Measurements from ENCODE around the gene PLEKHA7. TPM values are rescaled to one million over a fixed set of nuclear protein-coding genes. Genes with fewer than 3 reads are reported as not detected.

The PLEKHA7 gene
- total RNA-seq, 3 donors from 2014 or later: 9.8 to 54.6 (median 36.7) TPM

DNA sequence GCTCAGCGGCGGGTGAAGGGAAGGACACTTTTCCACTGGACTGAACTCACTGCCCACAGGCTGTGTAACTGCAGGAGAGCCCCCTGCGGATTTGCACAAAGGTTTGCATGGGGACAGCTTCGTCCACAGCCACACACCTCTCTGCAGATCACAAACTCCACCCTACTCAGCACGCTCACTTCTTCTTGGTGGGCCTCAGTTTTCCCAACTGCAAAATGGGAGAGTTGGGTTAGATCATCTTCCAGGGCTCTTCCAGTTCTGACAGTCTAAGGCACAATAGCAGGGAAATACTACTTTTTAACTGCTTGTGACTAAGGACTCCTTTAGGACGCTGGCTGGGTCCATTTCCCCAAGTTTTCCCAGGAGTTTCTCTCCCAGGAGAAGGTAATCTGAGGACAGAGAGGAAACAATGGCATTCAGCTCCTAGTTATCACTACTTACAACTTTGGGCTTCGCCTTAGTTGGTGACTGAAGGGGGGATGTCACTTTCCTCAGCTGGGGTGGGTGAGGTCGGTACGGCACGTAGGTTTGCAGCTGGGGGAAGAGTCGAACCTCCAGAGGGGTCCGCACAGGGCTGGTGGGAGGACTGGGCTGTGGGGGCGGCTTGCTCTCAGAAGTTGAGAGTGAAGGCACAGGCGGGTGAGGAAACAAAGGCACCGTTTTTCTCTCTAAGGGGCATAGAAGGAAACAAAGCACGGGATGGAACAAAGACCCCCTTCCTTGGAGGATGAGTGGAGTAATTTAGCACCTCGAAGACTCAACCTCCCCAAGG is 220.0 kb downstream of the PLEKHA7 start:
- H3K27ac ChIP-seq: peak overlapping the region in 1 of 2 donors; percentile 68
- peaks cover 7 to 14% of the 10 kb centered on the region in 2 donors for H3K4me1 ChIP-seq
- TF ChIP-seq, protein P1, sequence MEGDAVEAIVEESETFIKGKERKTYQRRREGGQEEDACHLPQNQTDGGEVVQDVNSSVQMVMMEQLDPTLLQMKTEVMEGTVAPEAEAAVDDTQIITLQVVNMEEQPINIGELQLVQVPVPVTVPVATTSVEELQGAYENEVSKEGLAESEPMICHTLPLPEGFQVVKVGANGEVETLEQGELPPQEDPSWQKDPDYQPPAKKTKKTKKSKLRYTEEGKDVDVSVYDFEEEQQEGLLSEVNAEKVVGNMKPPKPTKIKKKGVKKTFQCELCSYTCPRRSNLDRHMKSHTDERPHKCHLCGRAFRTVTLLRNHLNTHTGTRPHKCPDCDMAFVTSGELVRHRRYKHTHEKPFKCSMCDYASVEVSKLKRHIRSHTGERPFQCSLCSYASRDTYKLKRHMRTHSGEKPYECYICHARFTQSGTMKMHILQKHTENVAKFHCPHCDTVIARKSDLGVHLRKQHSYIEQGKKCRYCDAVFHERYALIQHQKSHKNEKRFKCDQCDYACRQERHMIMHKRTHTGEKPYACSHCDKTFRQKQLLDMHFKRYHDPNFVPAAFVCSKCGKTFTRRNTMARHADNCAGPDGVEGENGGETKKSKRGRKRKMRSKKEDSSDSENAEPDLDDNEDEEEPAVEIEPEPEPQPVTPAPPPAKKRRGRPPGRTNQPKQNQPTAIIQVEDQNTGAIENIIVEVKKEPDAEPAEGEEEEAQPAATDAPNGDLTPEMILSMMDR (IDR thresholded peaks at IDR 0.05): no peak
- TF ChIP-seq POLR2AphosphoS5 (IDR thresholded peaks at IDR 0.05) (no peak), POLR2A (IDR thresholded peaks at IDR 0.05) (no peak)
- intact Hi-C loops (cut with DNase I; ENCODE audit: low total_unique reads): no loop called here
- no peaks in the 10 kb centered on the region for H3K9me3 ChIP-seq
- H3K4me3 ChIP-seq: no peak overlapping the region
- H3K27me3 ChIP-seq: no peaks in the 10 kb centered on the region
- DNase-seq (ENCODE audit: low spot score in 2 of 2): no peak
- no peaks in the 10 kb centered on the region for H3K36me3 ChIP-seq

DNA sequence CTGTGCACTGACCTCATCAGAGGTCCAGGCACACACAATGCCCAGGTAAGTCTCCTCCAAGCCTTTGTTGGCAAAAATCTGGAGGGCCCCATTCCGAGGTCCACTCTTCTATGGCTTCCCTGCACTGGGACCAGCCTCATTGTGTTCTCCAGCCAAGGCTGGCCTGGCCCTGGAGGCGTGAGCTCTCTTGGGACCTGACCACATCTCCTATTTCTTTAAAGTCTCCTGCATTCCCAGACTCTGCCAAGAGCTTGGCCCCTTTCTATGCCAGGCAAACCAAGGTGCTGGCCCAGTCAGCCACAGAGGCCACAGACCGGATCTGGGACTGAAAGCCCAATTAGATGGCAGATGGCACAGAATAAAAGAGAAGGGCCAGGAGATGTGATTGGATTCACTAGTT is 220.7 kb downstream of the PLEKHA7 start:
- H3K27ac ChIP-seq: peak overlapping the region; percentile 68 to 77

DNA sequence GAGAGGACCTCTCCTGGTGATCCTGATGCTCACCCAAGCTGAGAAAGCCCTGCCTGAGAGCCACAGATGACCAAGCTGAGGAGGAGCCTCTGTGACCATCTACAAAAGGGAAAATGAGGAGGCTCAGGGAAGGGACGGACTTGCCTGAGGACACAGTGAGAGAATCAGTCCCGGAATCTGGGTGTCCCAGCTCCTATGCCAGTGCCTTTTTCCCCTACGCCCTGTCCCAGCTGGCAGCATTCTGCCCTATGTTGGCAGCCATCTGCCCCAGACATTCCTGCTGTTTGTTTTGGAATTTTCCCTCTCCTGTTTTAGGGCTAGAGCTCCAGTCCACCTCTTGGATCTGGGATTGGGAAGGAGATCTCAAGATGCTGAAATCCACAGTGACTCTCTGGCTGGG is 221.2 kb downstream of the PLEKHA7 start:
- intact Hi-C loops (cut with DNase I; ENCODE audit: low total_unique reads): no loop called here
- H3K27me3 ChIP-seq: no peaks in the 10 kb centered on the region
- peak overlapping the region; percentile 68 to 77 for H3K27ac ChIP-seq
- no peak overlapping the region for H3K4me3 ChIP-seq
- TF ChIP-seq, protein P1 (IDR thresholded peaks at IDR 0.05): no peak
- TF ChIP-seq POLR2A (IDR thresholded peaks at IDR 0.05) (no peak), POLR2AphosphoS5 (IDR thresholded peaks at IDR 0.05) (no peak)
- H3K9me3 ChIP-seq: no peaks in the 10 kb centered on the region
- DNase-seq (ENCODE audit: low spot score in 2 of 2): peak in 1 of 2 donors; percentile 59
- H3K36me3 ChIP-seq: no peaks in the 10 kb centered on the region
- H3K4me1 ChIP-seq: peaks cover 7 to 18% of the 10 kb centered on the region in 2 donors

More for the DNA sequence above, 220.7 kb downstream of the PLEKHA7 start:
- Histone ChIP-seq H3K4me3 (no peak overlapping the region), H3K4me1 (peaks cover 7 to 14% of the 10 kb centered on the region in 2 donors), H3K9me3 (no peaks in the 10 kb centered on the region), H3K36me3 (no peaks in the 10 kb centered on the region), H3K27me3 (no peaks in the 10 kb centered on the region)
- intact Hi-C loops (cut with DNase I; ENCODE audit: low total_unique reads): no loop called here
- no peak for DNase-seq (ENCODE audit: low spot score in 2 of 2)
- TF ChIP-seq, protein P1 (IDR thresholded peaks at IDR 0.05): no peak
- no peak for TF ChIP-seq POLR2A (IDR thresholded peaks at IDR 0.05)
- TF ChIP-seq POLR2AphosphoS5 (IDR thresholded peaks at IDR 0.05): no peak

DNA sequence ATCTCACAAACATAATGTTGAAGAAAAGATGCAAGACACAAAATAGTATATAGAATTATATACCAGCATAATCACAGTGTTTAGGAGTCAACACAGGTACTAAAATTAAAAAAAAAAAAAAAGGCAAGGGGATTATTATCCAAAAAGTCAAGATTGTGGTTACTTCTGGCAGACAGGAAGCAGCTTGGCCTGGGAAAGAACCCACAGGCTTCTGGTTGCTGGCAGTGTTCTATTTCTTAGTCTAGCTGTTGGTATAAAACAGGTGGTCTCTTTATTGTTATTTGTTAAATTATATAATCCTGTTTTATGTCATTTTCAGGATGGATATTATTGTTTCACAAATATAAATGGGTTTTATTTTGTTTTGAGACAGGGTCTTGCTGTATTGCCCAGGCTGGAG is 221.8 kb downstream of the PLEKHA7 start:
- Histone ChIP-seq H3K27me3 (no peaks in the 10 kb centered on the region), H3K36me3 (no peaks in the 10 kb centered on the region), H3K9me3 (no peaks in the 10 kb centered on the region), H3K27ac (peak overlapping the region; percentile 68 to 77), H3K4me3 (no peak overlapping the region), H3K4me1 (peaks cover 7 to 22% of the 10 kb centered on the region in 2 donors)
- no peak for TF ChIP-seq POLR2A (IDR thresholded peaks at IDR 0.05)
- no peak for TF ChIP-seq POLR2AphosphoS5 (IDR thresholded peaks at IDR 0.05)
- TF ChIP-seq, protein P1 (IDR thresholded peaks at IDR 0.05): no peak
- DNase-seq (ENCODE audit: low spot score in 2 of 2): no peak
- intact Hi-C loops (cut with DNase I; ENCODE audit: low total_unique reads): no loop called here

DNA sequence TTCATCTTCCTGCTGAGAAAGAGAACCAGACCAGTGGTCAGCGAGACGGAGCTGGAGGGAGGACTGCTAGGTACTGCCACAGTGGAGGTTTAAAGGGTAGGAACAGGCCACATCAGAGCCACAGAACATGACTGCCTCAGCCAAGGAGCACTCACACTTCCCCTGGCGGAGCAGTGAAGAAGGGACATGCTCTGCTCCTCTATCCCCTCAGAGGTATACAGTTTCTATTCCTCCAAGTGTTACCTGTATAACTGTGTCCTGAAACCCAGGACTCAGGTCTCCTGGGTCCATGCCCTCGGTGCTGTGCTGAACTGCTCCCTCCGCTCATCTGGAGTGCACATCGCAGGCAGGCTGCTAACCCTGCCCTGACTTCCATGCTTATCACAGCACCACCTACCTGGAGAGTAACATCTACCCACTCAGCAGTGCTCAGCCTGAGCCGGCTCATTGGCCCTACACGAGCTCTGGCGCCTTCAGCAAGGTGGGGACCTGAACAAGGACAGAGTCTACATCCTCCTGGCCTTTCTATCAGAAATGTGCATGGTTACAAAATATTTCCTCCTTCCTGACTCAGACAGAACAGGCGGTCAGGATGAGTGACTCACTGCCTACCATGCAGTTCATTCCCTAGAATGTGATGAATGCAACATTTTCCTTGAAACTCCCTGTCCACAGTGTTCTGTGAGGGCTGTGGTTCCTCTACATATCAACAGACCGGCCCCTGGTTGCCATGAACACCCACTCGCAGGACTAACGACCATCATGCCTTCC is 222.8 kb downstream of the PLEKHA7 start:
- intact Hi-C loops (cut with DNase I; ENCODE audit: low total_unique reads): no loop called here
- H3K27ac ChIP-seq: peak overlapping the region; percentile 83 to 91
- DNase-seq (ENCODE audit: low spot score in 2 of 2): peak in 1 of 2 donors; percentile 48

More for the DNA sequence above, 222.8 kb downstream of the PLEKHA7 start:
- H3K9me3 ChIP-seq: no peaks in the 10 kb centered on the region
- no peak for TF ChIP-seq POLR2A (IDR thresholded peaks at IDR 0.05)
- peak; percentile 12 to 31 (median 27) for TF ChIP-seq POLR2AphosphoS5 (IDR thresholded peaks at IDR 0.05)
- H3K36me3 ChIP-seq: no peaks in the 10 kb centered on the region
- peak overlapping the region in 1 of 3 donors; percentile 7 for H3K4me3 ChIP-seq
- H3K27me3 ChIP-seq: no peaks in the 10 kb centered on the region
- H3K4me1 ChIP-seq: peaks cover 7 to 22% of the 10 kb centered on the region in 2 donors

All from breast epithelium (tissue), 4 donors.